ENCODE results near the gene RAD9A.

DNA sequence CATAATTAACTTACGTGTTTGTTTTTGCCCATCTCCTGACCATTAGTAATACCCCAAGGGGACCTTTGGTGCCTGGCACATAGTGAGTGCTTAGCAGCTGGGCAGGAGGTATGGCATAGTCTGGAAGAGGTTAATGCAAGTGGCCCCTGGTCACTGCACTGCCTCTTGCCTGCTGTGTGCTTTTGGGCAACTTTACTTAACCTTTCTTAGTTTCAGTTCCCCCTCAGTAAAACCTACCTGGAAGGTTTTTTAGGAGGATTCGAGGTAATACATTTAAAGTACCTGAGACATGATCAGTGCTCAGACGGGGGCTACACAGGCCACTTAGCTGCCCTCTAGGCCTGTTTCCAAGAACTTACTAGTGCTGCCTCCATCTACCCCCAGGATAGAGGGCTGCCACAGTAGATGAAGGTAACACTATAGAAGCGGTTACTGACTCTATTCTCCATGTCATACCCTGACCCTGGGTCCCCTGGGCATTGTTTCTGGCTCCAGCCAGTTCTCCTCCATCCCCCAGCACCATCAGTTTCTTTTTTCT lies 41.8 kb upstream of the RAD9A start:
- TF ChIP-seq EZH2 (IDR thresholded peaks at IDR 0.05) (no peak), EZH2phosphoT487 (IDR thresholded peaks at IDR 0.05) (no peak)
- TF ChIP-seq, protein P1, sequence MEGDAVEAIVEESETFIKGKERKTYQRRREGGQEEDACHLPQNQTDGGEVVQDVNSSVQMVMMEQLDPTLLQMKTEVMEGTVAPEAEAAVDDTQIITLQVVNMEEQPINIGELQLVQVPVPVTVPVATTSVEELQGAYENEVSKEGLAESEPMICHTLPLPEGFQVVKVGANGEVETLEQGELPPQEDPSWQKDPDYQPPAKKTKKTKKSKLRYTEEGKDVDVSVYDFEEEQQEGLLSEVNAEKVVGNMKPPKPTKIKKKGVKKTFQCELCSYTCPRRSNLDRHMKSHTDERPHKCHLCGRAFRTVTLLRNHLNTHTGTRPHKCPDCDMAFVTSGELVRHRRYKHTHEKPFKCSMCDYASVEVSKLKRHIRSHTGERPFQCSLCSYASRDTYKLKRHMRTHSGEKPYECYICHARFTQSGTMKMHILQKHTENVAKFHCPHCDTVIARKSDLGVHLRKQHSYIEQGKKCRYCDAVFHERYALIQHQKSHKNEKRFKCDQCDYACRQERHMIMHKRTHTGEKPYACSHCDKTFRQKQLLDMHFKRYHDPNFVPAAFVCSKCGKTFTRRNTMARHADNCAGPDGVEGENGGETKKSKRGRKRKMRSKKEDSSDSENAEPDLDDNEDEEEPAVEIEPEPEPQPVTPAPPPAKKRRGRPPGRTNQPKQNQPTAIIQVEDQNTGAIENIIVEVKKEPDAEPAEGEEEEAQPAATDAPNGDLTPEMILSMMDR (IDR thresholded peaks at IDR 0.05), result no peak
